GM06990 (cell line): ENCODE measurements around the gene EGFL8.

ENCODE experiments used
- DNase-seq: peaks from one replicate; pipeline ENCODE4 v3.0.0-alpha.2; 2011; ENCODE audit not compliant: insufficient read length; ENCODE audit errors: extremely low read depth
- H3K27me3 ChIP-seq: replicated peaks from 2 replicates; pipeline ENCODE4 v1.6.0; 2011; ENCODE audit warnings: low read length; ENCODE audit not compliant: control insufficient read depth, insufficient read depth
- H3K36me3 ChIP-seq: 2 replicates; pipeline ENCODE4 v1.5.1; 2011; ENCODE audit warnings: low read length; ENCODE audit not compliant: control insufficient read depth, insufficient read depth
- H3K4me3 ChIP-seq: replicated peaks from 2 replicates; pipeline ENCODE4 v1.5.1; 2011; ENCODE audit warnings: low read depth, mild to moderate bottlenecking, control low read depth, low read length
- CTCF ChIP-seq: IDR thresholded peaks from 2 replicates; pipeline ENCODE4 v1.5.1; 2011; ENCODE audit warnings: low read length, control low read depth, mild to moderate bottlenecking, inconsistent platforms; ENCODE audit not compliant: insufficient read depth, poor library complexity, severe bottlenecking

The EGFL8 gene

GRCh38 chr6:32167154-32167760, 2.9 kb downstream of the EGFL8 start:
- H3K4me3 ChIP-seq, result no peak overlapping the region
- no peaks in the 10 kb centered on the region for H3K27me3 ChIP-seq
- no peak for TF ChIP-seq CTCF
- peaks cover 19% of the 10 kb centered on the region for H3K36me3 ChIP-seq
- no peak for DNase-seq

- peaks cover 19% of the 10 kb centered on the region for H3K36me3 ChIP-seq
- no peak for TF ChIP-seq CTCF
- no peaks in the 10 kb centered on the region for H3K27me3 ChIP-seq
- no peak overlapping the region for H3K4me3 ChIP-seq
- DNase-seq, result no peak
These were observed 3.4 kb downstream of the EGFL8 start for GRCh38 chr6:32167761-32168262.

GRCh38 chr6:32168350-32168749, 4.0 kb downstream of the EGFL8 start:
- DNase-seq, result no peak
- TF ChIP-seq CTCF, result no peak
- H3K36me3 ChIP-seq, result peaks cover 19% of the 10 kb centered on the region
- no peaks in the 10 kb centered on the region for H3K27me3 ChIP-seq
- H3K4me3 ChIP-seq, result no peak overlapping the region

GRCh38 chr6:32168807-32169591, 4.6 kb downstream of the EGFL8 start:
- peaks cover 19% of the 10 kb centered on the region for H3K36me3 ChIP-seq
- DNase-seq, result no peak
- TF ChIP-seq CTCF, result no peak
- H3K4me3 ChIP-seq, result no peak overlapping the region
- H3K27me3 ChIP-seq, result no peaks in the 10 kb centered on the region

GRCh38 chr6:32170294-32170693, 5.9 kb downstream of the EGFL8 start:
- no peak overlapping the region for H3K4me3 ChIP-seq
- DNase-seq, result no peak
- H3K36me3 ChIP-seq, result peaks cover 19% of the 10 kb centered on the region
- H3K27me3 ChIP-seq, result no peaks in the 10 kb centered on the region
- TF ChIP-seq CTCF, result no peak

GRCh38 chr6:32171234-32171633, 6.8 kb downstream of the EGFL8 start:
- H3K4me3 ChIP-seq, result no peak overlapping the region
- no peaks in the 10 kb centered on the region for H3K27me3 ChIP-seq
- peaks cover 19% of the 10 kb centered on the region for H3K36me3 ChIP-seq
- TF ChIP-seq CTCF, result no peak
- DNase-seq, result no peak
